ENCODE results near the gene NDRG3. TPM values are rescaled to one million over a fixed set of nuclear protein-coding genes. Genes with fewer than 3 reads are reported as not detected.

The NDRG3 gene
- total and polyA plus RNA-seq, 2 donors (not counting 3 experiments of a cell fraction or from before 2014, with no cell fraction given), result 25.7 to 27.7 TPM

DNA sequence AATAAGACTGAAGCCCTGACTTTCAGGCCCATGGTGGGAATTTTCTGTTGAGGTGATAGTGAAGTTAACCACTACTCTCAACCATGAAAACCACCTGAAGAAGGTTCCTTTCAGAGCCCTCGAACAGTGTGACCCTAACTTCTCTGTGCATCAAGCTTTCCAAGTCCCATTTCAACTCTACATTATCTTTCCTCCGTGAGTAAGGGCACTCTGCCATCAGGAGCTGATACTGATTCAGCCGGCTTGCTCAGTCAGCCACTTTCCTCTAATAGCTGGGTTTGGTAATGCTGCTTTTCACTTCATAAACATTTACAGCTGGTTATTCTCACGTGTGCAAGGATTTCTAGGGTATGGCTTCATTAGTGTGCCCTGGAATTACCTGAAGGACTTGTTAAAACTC lies 89.2 kb downstream of the NDRG3 start:
- no peak for TF ChIP-seq POLR2AphosphoS5 (IDR thresholded peaks at IDR 0.05; ENCODE audit: insufficient read depth, low read depth, low read length)
- TF ChIP-seq, protein P1, sequence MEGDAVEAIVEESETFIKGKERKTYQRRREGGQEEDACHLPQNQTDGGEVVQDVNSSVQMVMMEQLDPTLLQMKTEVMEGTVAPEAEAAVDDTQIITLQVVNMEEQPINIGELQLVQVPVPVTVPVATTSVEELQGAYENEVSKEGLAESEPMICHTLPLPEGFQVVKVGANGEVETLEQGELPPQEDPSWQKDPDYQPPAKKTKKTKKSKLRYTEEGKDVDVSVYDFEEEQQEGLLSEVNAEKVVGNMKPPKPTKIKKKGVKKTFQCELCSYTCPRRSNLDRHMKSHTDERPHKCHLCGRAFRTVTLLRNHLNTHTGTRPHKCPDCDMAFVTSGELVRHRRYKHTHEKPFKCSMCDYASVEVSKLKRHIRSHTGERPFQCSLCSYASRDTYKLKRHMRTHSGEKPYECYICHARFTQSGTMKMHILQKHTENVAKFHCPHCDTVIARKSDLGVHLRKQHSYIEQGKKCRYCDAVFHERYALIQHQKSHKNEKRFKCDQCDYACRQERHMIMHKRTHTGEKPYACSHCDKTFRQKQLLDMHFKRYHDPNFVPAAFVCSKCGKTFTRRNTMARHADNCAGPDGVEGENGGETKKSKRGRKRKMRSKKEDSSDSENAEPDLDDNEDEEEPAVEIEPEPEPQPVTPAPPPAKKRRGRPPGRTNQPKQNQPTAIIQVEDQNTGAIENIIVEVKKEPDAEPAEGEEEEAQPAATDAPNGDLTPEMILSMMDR (IDR thresholded peaks at IDR 0.05; ENCODE audit: extremely low read depth in 1 of 2, insufficient read depth in 1 of 2, low read depth in 1 of 2, low read length in 2 of 2), result no peak
- no peak for TF ChIP-seq FOS (IDR thresholded peaks at IDR 0.05; ENCODE audit: borderline replicate concordance, insufficient read depth, low read length)
- TF ChIP-seq MYC (IDR thresholded peaks at IDR 0.05; ENCODE audit: low read depth, low read length), result no peak
- no peak for TF ChIP-seq EZH2 (IDR thresholded peaks at IDR 0.05; ENCODE audit: borderline replicate concordance, low read depth, low read length, severe bottlenecking)
- no peak for TF ChIP-seq GATA2 (IDR thresholded peaks at IDR 0.05; ENCODE audit: insufficient read depth, insufficient read length, low read depth, low read length)
- TF ChIP-seq POLR2A (IDR thresholded peaks at IDR 0.05; ENCODE audit: low read depth, low read length), result no peak
- TF ChIP-seq JUN (IDR thresholded peaks at IDR 0.05; ENCODE audit: borderline replicate concordance, insufficient read depth, insufficient read length, low read depth), result no peak
- TF ChIP-seq, protein P2, sequence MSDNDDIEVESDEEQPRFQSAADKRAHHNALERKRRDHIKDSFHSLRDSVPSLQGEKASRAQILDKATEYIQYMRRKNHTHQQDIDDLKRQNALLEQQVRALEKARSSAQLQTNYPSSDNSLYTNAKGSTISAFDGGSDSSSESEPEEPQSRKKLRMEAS (IDR thresholded peaks at IDR 0.05; ENCODE audit: insufficient read depth, insufficient read length), result no peak
- FAIRE-seq (no peak), DNase-seq (ENCODE audit: low read depth, low spot score) (no peak)
- Histone ChIP-seq H3K27ac (ENCODE audit: insufficient read depth, low read depth, low read length) (no peak overlapping the region), H3K27me3 (ENCODE audit: control insufficient read depth in 2 of 2, insufficient read depth in 2 of 2, low read length in 2 of 2) (no peaks in the 10 kb centered on the region), H3K4me2 (ENCODE audit: insufficient read depth, low read length) (no peak overlapping the region), H4K20me1 (replicated peaks; ENCODE audit: control insufficient read depth, extremely low read depth, insufficient read depth, low read length) (no peaks in the 10 kb centered on the region), H3K9ac (replicated peaks; ENCODE audit: extremely low read depth, insufficient read depth, low read length) (no peak overlapping the region), H3K79me2 (ENCODE audit: control insufficient read depth, insufficient read depth, low read length) (no peaks in the 10 kb centered on the region), H3K9me3 (replicated peaks; ENCODE audit: control insufficient read depth, insufficient read depth, low read length) (no peaks in the 10 kb centered on the region), H2AFZ (ENCODE audit: low read depth, low read length) (no peak overlapping the region), H3K4me1 (ENCODE audit: control insufficient read depth, extremely low read depth, insufficient read depth, low read length) (no peaks in the 10 kb centered on the region), H3K36me3 (ENCODE audit: control insufficient read depth in 2 of 2, extremely low read depth in 1 of 2, insufficient read depth in 2 of 2, low read length in 2 of 2) (peaks cover 0 to 5% of the 10 kb centered on the region in 2 experiments), H3K9me1 (replicated peaks; ENCODE audit: control insufficient read depth, extremely low read depth, insufficient read depth, low read length) (no peaks in the 10 kb centered on the region), H3K4me3 (replicated peaks in 1 of 3; ENCODE audit: insufficient read depth in 1 of 3, low read depth in 1 of 3, low read length in 3 of 3) (no peak overlapping the region)
- dilution Hi-C loops (cut with MboI; ENCODE audit: extremely low pct_ligation_motif_present, low sequenced_read_pairs), result no loop called here
- intact Hi-C loops (cut with micrococcal nuclease), result no loop called here
- ChIA-PET CTCF (interaction anchor here (0.9 kb wide), 1 partner anchor 10 kb away, joined by 4 read pairs; no protein-coding TSS in a partner anchor), POLR2A (no interaction called here)
- no TSS peak for BruUV-seq (replicated peaks)
